COR-L47 (cell line): ENCODE measurements around the gene IL24.
A peak's percentile ranks its signal among the peaks of the same experiment; 100 is the strongest.

Experiments used
- DNase-seq: peaks from one replicate; lab custom pipeline; 2025; lab: John Stamatoyannopoulos, UW

Gene IL24

GRCh38 chr1:206925106-206925736 lies 28.0 kb downstream of the IL24 start:
- DNase-seq, result no peak

- DNase-seq, result no peak
Observed at GRCh38 chr1:206926286-206926685, 29.0 kb downstream of the IL24 start.

- no peak for DNase-seq
Observed at GRCh38 chr1:206929524-206929923, 32.3 kb downstream of the IL24 start.

GRCh38 chr1:206930210-206930798 lies 33.1 kb downstream of the IL24 start:
- no peak for DNase-seq

GRCh38 chr1:206931709-206932108 lies 34.5 kb downstream of the IL24 start:
- DNase-seq, result no peak

- no peak for DNase-seq
Observed at GRCh38 chr1:206932177-206932576, 34.9 kb downstream of the IL24 start.

GRCh38 chr1:206933333-206933945 lies 36.2 kb downstream of the IL24 start:
- DNase-seq, result no peak

- peak; percentile 13 for DNase-seq
Observed at GRCh38 chr1:206935491-206936067, 38.3 kb downstream of the IL24 start.

- no peak for DNase-seq
Observed at GRCh38 chr1:206937425-206937824, 40.2 kb downstream of the IL24 start.

GRCh38 chr1:206939131-206939530 lies 41.9 kb downstream of the IL24 start:
- DNase-seq, result no peak

- no peak for DNase-seq
Observed at GRCh38 chr1:206939841-206940587, 42.8 kb downstream of the IL24 start.

GRCh38 chr1:206940588-206940936 lies 43.3 kb downstream of the IL24 start:
- no peak for DNase-seq

- no peak for DNase-seq
Observed at GRCh38 chr1:206941766-206942418, 44.6 kb downstream of the IL24 start.

GRCh38 chr1:206944703-206945102 lies 47.5 kb downstream of the IL24 start:
- no peak for DNase-seq

GRCh38 chr1:206945779-206946178 lies 48.5 kb downstream of the IL24 start:
- DNase-seq, result no peak

GRCh38 chr1:206946261-206946660 lies 49.0 kb downstream of the IL24 start, which contains the start of gene PIGR:
PIGR (minus strand) TSS chr1:206946466; CDS start chr1:206940531, 5,935 bp downstream.
- no peak for DNase-seq

- DNase-seq, result no peak
Observed at GRCh38 chr1:206947255-206947654, 50.0 kb downstream of the IL24 start.

GRCh38 chr1:206949208-206949607 lies 52.0 kb downstream of the IL24 start:
- no peak for DNase-seq

- DNase-seq, result no peak
Observed at GRCh38 chr1:206949641-206950040, 52.4 kb downstream of the IL24 start.

- no peak for DNase-seq
Observed at GRCh38 chr1:206951318-206952100, 54.3 kb downstream of the IL24 start.

GRCh38 chr1:206952171-206952570 lies 54.9 kb downstream of the IL24 start:
- DNase-seq, result no peak
